Heart left ventricle (tissue), 16 donors: Measurements from ENCODE around the gene RFX7. TPM values are rescaled to one million over a fixed set of nuclear protein-coding genes. Genes with fewer than 3 reads are reported as not detected.

Source experiments
- ATAC-seq, 4 donors: fragments of 200-7000 bp; cut with Tn5 transposase; one replicate each; pipeline ENCODE4 v1.9.1; 2020 to 2022; ENCODE audit warnings: moderate library complexity in 4 of 4, mild to moderate bottlenecking in 3 of 4, moderate number of reproducible peaks in 1 of 4
- DNase-seq, 5 donors: peaks; one replicate each; pipeline ENCODE4 v3.0.0-alpha.2; 2020
- H3K27ac ChIP-seq, 12 donors: fragments of 200-600 bp; sonication (generic) in 4 of 12; one replicate each; pipeline versions ENCODE4 v1.5.0 to v1.8.0; 2016 to 2022; ENCODE audit warnings: mild to moderate bottlenecking in 2 of 12
- H3K27me3 ChIP-seq, 9 donors: fragments of 200-600 bp; sonication (generic) in 2 of 9; one replicate each; pipeline versions ENCODE4 v1.5.1 to v1.8.0; 2016 to 2022; ENCODE audit warnings: mild to moderate bottlenecking in 3 of 9
- H3K36me3 ChIP-seq, 9 donors: fragments of 200-600 bp; sonication (generic) in 2 of 9; one replicate each; pipeline versions ENCODE4 v1.5.0 to v1.8.0; 2018 to 2022; ENCODE audit warnings: mild to moderate bottlenecking in 2 of 9
- H3K4me1 ChIP-seq, 12 donors: fragments of 200-600 bp; sonication (generic) in 4 of 12; one replicate each; pipeline versions ENCODE4 v1.5.0 to v1.8.0; 2016 to 2022; ENCODE audit warnings: mild to moderate bottlenecking in 3 of 12
- H3K4me3 ChIP-seq, 12 donors: fragments of 200-600 bp; sonication (generic) in 4 of 12; one replicate each; pipeline versions ENCODE4 v1.5.0 to v1.8.0; 2017 to 2022; ENCODE audit warnings: mild to moderate bottlenecking in 9 of 12, moderate library complexity in 4 of 12
- H3K9me3 ChIP-seq, 12 donors: fragments of 200-600 bp; sonication (generic) in 4 of 12; one replicate each; pipeline versions ENCODE4 v1.5.0 to v1.8.0; 2016 to 2022; ENCODE audit warnings: mild to moderate bottlenecking in 1 of 12
- POLR2A ChIP-seq, 2 donors: fragments of 450-650 bp; IDR thresholded peaks; one replicate each; pipeline ENCODE4 v1.6.1; 2017; ENCODE audit warnings: antibody characterized with exemption in 2 of 2, mild to moderate bottlenecking in 2 of 2, moderate library complexity in 2 of 2
- WGBS, 4 donors: extraction: QIAGEN DNeasy Blood & Tissue Kit in 2 of 4; methylation state at CpG; one replicate each; pipeline versions ENCODE4 v1.1.5 to v1.1.7; 2013 to 2018; 5-methylcytosine and 5-hydroxymethylcytosine counted together
- intact Hi-C, 10 donors: fragments of 100-400 bp; cut with DNase I; formaldehyde crosslinking; loops; one replicate each; pipeline versions ENCODE4 v1.11.1 to v1.14.2; 2022
- polyA plus RNA-seq, 2 donors: library from polyadenylated mRNA; stranded (reverse); fragments of 200-250 nt; gene quantifications; one replicate each; pipeline ENCODE4 v1.2.3, GENCODE V29; 2013
- total RNA-seq, 9 donors: library from RNA; depleted of rRNA in 2 of 9; stranded (reverse); fragments of >200 nt in 2 of 9; fragmentation: NEBNext Ultra II Directional in 3 of 9; extraction: Animal tissue kit (Norgen Biotek cat#: 25700) in 3 of 9; gene quantifications; one replicate each; pipeline versions ENCODE4 v1.1.0 to v1.2.4, GENCODE V29; 2016 to 2023
- TF ChIP-seq, protein P1 (sequence below), 12 donors: fragments of 200-600 bp; sonication (generic) in 4 of 12; IDR thresholded peaks; one replicate each; pipeline versions ENCODE4 v1.5.0 to v1.8.0; 2018 to 2022; ENCODE audit warnings: antibody characterized with exemption in 12 of 12, mild to moderate bottlenecking in 5 of 12
- donor health status: ischemic (EF 13 %, LVEDD 7.1; RV severe dilation, severe dysfunction).
- donor health status: healthy with polysubstance abuse.
- donor health status: DM: no; HTN: yes; CAD: no.
- donor health status: DM: no; HTN: no; CAD: no.
- donor health status: ischemic (EF 25% LVEDD 6.9; RV normal size, moderate dysfunction).
- donor health status: ischemic (EF 25% LVEDD 5.7; RV mildly dilated, moderate dysfunction).
- donor health status: healthy.
- donor health status: DM: yes; HTN: yes; CAD: no.
- donor health status: ischemic (EF 35%, LVEDD 5.7; RV mildly dilated, moderate dysfunction).
- donor health status: nonischemic (EF 11% LVEDD 7.7; RV severe dilation, severe dysfunction).
- donor health status: DM: yes; HTN: yes; CAD: no.
- donor health status: PGD.
- donor health status: ischemic (EF 29% LVEDD 5.4; RV normal size, mild dysfunction).
- donor health status: nonischemic (EF 23%, LVEDD 6.1; RV moderate dilation, normal function).

The RFX7 gene
- total and polyA plus RNA-seq, 11 donors: 0.91 to 15.2 (median 7.6) TPM

DNA sequence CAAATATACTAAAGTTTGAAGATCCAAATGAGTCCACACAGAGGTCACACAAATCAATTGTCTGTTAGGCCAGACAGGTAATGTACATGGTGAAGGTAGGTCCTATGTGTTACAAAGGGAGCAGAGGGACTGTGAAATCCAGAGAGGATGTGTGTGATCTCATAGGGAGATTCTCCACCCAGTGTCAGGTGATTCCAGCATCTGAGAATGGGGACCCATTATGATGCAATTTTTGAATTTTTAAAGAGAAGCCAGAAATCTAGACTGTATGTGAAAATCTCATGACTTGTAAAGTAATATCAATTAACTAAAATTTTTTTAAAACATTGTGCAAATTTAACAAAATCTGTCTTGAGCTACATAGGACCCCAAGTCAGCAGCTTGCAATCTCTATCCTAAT, 192.0 kb downstream of the RFX7 start:
- intact Hi-C loops: loop anchor here in 3 of 10 donors (2.0 to 5.0 kb wide), 2 partner anchors 59 kb away; partner anchors contain the start of gene NEDD4 (in 3 of the 3)
- H3K36me3 ChIP-seq: no peaks in the 10 kb centered on the region
- ATAC-seq: no peak

DNA sequence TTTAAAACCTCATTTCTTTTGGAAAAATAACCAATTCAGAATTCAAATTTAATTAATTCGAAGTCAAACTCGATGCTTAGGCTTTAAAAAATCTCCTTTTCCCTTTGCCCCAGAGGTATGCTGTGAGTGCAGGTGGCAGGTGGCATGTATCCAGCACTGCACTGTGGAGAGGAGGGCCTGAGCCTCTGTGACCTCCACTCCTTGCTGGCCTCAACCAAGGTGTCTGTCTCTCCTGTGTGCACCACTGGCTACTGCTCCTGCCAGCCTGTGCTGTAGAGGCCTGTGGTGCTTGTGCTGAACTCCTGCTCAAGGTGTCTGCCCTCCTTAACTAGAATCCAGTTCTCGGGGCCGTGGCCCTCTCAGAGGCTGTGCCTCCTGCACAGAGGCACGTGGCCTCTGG, 194.1 kb downstream of the RFX7 start:
- 86 to 92% (median 90%) methylated on average over 5 of the region's 5 CpGs for WGBS, 4 donors
- no peak overlapping the region for H3K27ac ChIP-seq
- DNase-seq (no peak), ATAC-seq (no peak)
- H3K4me3 ChIP-seq: no peak overlapping the region
- no peak for TF ChIP-seq POLR2A (IDR thresholded peaks at IDR 0.05)
- TF ChIP-seq, protein P1, sequence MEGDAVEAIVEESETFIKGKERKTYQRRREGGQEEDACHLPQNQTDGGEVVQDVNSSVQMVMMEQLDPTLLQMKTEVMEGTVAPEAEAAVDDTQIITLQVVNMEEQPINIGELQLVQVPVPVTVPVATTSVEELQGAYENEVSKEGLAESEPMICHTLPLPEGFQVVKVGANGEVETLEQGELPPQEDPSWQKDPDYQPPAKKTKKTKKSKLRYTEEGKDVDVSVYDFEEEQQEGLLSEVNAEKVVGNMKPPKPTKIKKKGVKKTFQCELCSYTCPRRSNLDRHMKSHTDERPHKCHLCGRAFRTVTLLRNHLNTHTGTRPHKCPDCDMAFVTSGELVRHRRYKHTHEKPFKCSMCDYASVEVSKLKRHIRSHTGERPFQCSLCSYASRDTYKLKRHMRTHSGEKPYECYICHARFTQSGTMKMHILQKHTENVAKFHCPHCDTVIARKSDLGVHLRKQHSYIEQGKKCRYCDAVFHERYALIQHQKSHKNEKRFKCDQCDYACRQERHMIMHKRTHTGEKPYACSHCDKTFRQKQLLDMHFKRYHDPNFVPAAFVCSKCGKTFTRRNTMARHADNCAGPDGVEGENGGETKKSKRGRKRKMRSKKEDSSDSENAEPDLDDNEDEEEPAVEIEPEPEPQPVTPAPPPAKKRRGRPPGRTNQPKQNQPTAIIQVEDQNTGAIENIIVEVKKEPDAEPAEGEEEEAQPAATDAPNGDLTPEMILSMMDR (IDR thresholded peaks at IDR 0.05): no peak
- intact Hi-C loops: loop anchor here in 2 of 10 donors (10.0 kb wide), 2 partner anchors 55 to 155 kb away; partner anchors contain the start of gene NEDD4 (in 1 of the 2)
- H3K9me3 ChIP-seq: peaks cover 0 to 3% (median 0%) of the 10 kb centered on the region in 12 donors
- H3K27me3 ChIP-seq: no peaks in the 10 kb centered on the region
- no peaks in the 10 kb centered on the region for H3K36me3 ChIP-seq
- no peaks in the 10 kb centered on the region for H3K4me1 ChIP-seq

More for the DNA sequence above, 192.0 kb downstream of the RFX7 start:
- no peak overlapping the region for H3K4me3 ChIP-seq
- H3K4me1 ChIP-seq: no peaks in the 10 kb centered on the region
- no peak for TF ChIP-seq POLR2A (IDR thresholded peaks at IDR 0.05)
- TF ChIP-seq, protein P1 (IDR thresholded peaks at IDR 0.05): no peak
- DNase-seq: no peak
- H3K27me3 ChIP-seq: no peaks in the 10 kb centered on the region
- H3K9me3 ChIP-seq: peaks cover 0 to 1% (median 0%) of the 10 kb centered on the region in 12 donors
- no peak overlapping the region for H3K27ac ChIP-seq

DNA sequence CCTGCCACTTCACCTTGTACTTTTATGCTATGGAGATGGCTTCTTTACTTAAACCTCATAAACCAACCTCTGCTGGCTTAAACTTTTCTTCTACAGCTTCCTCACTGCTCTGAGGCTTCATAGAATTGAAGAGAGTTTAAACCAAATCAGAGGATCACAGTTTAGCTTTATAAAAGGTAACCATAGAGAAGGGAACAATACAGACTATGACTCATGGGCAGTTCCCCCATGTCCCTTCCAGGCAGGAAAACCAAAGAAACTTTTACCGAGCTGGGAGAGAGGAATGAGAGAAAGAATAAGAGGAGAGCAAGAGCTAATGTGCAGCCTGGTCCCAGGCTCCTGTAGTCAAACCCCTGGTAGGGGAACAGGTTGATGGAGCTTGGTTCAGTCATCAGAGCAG, 196.3 kb downstream of the RFX7 start:
- Histone ChIP-seq H3K36me3 (no peaks in the 10 kb centered on the region), H3K4me3 (no peak overlapping the region), H3K4me1 (peaks cover 0 to 4% (median 0%) of the 10 kb centered on the region in 12 donors), H3K27ac (no peak overlapping the region), H3K9me3 (peaks cover 0 to 3% (median 0%) of the 10 kb centered on the region in 12 donors), H3K27me3 (no peaks in the 10 kb centered on the region)
- no peak for ATAC-seq
- no peak for TF ChIP-seq POLR2A (IDR thresholded peaks at IDR 0.05)
- TF ChIP-seq, protein P1 (IDR thresholded peaks at IDR 0.05): no peak
- no peak for DNase-seq
- intact Hi-C loops: loop anchor here in 2 of 10 donors (10.0 kb wide), 2 partner anchors 53 to 153 kb away; partner anchors contain the start of gene NEDD4 (in 1 of the 2)
- WGBS, 4 donors: 59 to 73% (median 70%) methylated on average over 1 of the region's 1 CpG

DNA sequence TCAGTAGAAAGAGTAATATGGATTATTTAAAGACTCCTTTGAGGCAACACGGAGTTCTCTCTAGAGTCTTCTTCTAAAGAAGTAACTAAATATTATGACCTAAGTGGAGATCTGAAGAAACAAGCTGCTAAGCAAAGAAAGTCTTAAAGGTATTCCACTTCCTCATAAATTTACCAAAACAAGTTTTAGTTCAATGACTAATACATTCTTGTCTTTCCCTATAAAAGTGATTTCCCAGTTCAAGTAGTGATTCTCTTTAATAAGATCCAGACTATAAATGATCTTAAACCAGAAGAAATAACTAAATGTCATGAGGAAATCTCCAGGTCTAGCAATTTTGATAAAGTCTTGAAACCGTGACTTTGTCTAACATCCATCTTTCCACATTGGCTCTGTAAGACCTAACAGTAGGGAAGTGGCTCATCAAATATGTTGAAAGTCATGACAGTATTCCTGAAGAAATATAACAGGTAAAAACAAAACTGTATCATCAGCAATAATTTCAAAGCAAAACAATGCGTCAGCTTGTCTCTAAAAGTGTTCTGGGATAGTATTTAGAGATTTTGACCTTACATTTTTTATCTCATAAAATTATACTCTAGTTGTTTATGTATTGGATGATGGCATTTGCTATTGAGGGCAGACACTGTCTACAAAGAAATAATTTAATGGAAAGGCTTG, 198.5 kb downstream of the RFX7 start:
- 89 to 93% (median 90%) methylated on average over 3 of the region's 3 CpGs for WGBS, 4 donors
- ATAC-seq (no peak), DNase-seq (no peak)
- no peak for TF ChIP-seq POLR2A (IDR thresholded peaks at IDR 0.05)
- TF ChIP-seq, protein P1 (IDR thresholded peaks at IDR 0.05): no peak
- peaks cover 0 to 3% (median 0%) of the 10 kb centered on the region in 12 donors for H3K9me3 ChIP-seq
- H3K4me3 ChIP-seq: no peak overlapping the region
- no peak overlapping the region for H3K27ac ChIP-seq
- H3K27me3 ChIP-seq: no peaks in the 10 kb centered on the region
- H3K4me1 ChIP-seq: peaks cover 0 to 12% (median 3%) of the 10 kb centered on the region in 12 donors
- H3K36me3 ChIP-seq: no peaks in the 10 kb centered on the region
- intact Hi-C loops: loop anchor here in 2 of 10 donors (10.0 kb wide), 2 partner anchors 50 to 150 kb away; partner anchors contain the start of gene NEDD4 (in 1 of the 2)
